ENCODE data around the gene GPR35.

GPR35 gene

GRCh38 chr2:240640939-240641338 lies 15.7 kb downstream of the GPR35 start:
- TF ChIP-seq SIN3A (IDR thresholded peaks at IDR 0.05; ENCODE audit: borderline replicate concordance, insufficient read depth, low read length) = no peak
- no peak for TF ChIP-seq FOXP2 (optimal IDR thresholded peaks at IDR 0.05; ENCODE audit: borderline replicate concordance, extremely low read depth, extremely low read length, insufficient read depth)
- TF ChIP-seq TAF1 (IDR thresholded peaks at IDR 0.05; ENCODE audit: borderline replicate concordance, insufficient read depth, low read length) = no peak
- no peak for TF ChIP-seq REST (IDR thresholded peaks at IDR 0.05; ENCODE audit: insufficient read depth in 1 of 2, low read depth in 2 of 2, low read length in 2 of 2)
- no peak for TF ChIP-seq POLR2AphosphoS5 (IDR thresholded peaks at IDR 0.05; ENCODE audit: low read depth, low read length)

- no peak for TF ChIP-seq TAF1 (IDR thresholded peaks at IDR 0.05; ENCODE audit: borderline replicate concordance, insufficient read depth, low read length)
- TF ChIP-seq SIN3A (IDR thresholded peaks at IDR 0.05; ENCODE audit: borderline replicate concordance, insufficient read depth, low read length) = no peak
- TF ChIP-seq POLR2AphosphoS5 (IDR thresholded peaks at IDR 0.05; ENCODE audit: low read depth, low read length) = no peak
- no peak for TF ChIP-seq REST (IDR thresholded peaks at IDR 0.05; ENCODE audit: insufficient read depth in 1 of 2, low read depth in 2 of 2, low read length in 2 of 2)
- TF ChIP-seq FOXP2 (optimal IDR thresholded peaks at IDR 0.05; ENCODE audit: borderline replicate concordance, extremely low read depth, extremely low read length, insufficient read depth) = no peak
Measured at GRCh38 chr2:240642061-240642805, 17.0 kb downstream of the GPR35 start.

GRCh38 chr2:240642806-240643092 lies 17.5 kb downstream of the GPR35 start:
- no peak for TF ChIP-seq POLR2AphosphoS5 (IDR thresholded peaks at IDR 0.05; ENCODE audit: low read depth, low read length)
- TF ChIP-seq TAF1 (IDR thresholded peaks at IDR 0.05; ENCODE audit: borderline replicate concordance, insufficient read depth, low read length) = no peak
- TF ChIP-seq REST (IDR thresholded peaks at IDR 0.05; ENCODE audit: insufficient read depth in 1 of 2, low read depth in 2 of 2, low read length in 2 of 2) = no peak
- no peak for TF ChIP-seq SIN3A (IDR thresholded peaks at IDR 0.05; ENCODE audit: borderline replicate concordance, insufficient read depth, low read length)
- no peak for TF ChIP-seq FOXP2 (optimal IDR thresholded peaks at IDR 0.05; ENCODE audit: borderline replicate concordance, extremely low read depth, extremely low read length, insufficient read depth)

- no peak for TF ChIP-seq TAF1 (IDR thresholded peaks at IDR 0.05; ENCODE audit: borderline replicate concordance, insufficient read depth, low read length)
- TF ChIP-seq REST (IDR thresholded peaks at IDR 0.05; ENCODE audit: insufficient read depth in 1 of 2, low read depth in 2 of 2, low read length in 2 of 2) = no peak
- TF ChIP-seq POLR2AphosphoS5 (IDR thresholded peaks at IDR 0.05; ENCODE audit: low read depth, low read length) = no peak
- TF ChIP-seq SIN3A (IDR thresholded peaks at IDR 0.05; ENCODE audit: borderline replicate concordance, insufficient read depth, low read length) = no peak
- no peak for TF ChIP-seq FOXP2 (optimal IDR thresholded peaks at IDR 0.05; ENCODE audit: borderline replicate concordance, extremely low read depth, extremely low read length, insufficient read depth)
Measured at GRCh38 chr2:240643093-240643810, 18.0 kb downstream of the GPR35 start.

Data from PFSK-1 (cell line).